ENCODE data around the gene USHBP1.

The USHBP1 gene

DNA sequence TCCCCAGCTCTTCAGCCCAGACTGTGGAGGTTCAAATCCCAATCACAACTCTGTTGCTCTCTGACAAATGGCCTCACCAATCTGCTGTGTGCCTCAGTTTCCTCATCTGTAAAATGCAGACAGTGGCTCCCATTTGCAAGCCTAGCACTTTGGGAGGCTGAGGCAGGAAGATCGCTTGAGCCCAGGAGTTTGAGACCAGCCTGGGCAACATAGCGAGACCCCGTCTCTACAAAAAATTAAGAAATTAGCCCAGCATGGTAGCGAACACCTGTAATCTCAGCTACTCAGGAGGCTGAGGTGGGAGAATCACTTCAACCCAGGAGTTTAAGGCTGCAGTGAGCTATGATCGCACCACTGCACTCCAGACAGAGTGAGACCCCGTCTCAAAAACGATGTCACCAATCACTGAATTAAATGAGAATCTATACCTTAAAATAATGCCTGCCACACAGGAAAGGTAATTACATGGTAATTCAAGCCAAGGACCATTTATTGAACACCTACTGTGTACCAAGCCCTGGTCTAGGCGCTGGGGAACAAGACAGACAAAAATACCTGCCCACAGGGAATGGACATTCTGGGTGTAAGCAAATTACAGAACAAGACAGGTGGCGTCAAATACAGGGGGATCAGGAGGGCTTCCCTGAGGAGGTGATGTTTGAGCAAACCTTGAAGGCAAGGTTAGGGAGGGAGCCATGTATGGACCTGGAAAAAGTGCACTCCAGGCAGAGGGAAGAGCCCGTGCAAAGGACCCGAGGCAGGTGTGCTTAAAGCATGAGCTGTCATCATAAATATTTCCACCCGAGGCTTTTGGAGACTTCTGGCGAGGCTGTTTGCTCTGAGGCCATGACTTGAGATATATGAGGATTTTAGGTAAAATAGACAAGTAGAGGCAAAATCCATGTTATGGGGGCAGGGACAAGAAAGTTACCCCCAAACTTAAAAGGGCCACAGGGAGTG, 26.5 kb downstream of the USHBP1 start:
- no peak for FAIRE-seq

DNA sequence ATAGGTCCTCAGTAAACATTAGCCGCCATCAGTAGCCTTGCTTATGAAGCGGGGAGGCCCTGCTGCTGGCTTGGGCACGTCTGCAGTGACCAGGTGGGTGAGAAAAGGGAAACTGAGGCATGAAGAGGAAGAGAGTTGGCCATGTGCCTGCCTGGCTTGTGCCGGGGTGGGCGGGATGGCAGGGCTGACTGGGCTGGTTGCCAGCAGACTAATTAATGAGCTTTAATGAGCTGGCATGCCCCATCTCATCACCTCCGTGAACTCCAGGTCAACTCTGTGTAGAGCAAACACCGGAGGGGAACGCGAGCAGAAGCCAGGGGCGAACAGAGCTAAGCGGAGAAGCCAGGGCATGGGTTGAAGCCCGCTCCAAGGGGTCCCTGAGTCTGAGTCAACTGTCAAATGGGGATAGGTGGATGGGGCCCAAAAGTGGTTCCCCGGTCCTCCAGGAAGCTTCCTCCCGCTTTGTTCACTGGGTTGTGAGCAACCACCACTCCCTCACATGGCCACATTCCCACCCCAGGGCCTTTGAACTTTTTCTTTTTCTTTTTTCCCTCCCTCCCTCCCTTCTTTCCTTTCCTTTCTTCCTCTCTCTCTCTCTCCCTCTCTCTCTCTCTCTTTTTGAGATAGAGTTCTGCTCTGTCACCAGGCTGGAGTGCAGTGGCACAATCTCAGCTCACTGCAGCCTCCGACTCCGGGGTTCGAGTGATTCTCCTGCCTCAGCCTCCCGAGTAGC, 27.6 kb downstream of the USHBP1 start:
- FAIRE-seq = no peak

DNA sequence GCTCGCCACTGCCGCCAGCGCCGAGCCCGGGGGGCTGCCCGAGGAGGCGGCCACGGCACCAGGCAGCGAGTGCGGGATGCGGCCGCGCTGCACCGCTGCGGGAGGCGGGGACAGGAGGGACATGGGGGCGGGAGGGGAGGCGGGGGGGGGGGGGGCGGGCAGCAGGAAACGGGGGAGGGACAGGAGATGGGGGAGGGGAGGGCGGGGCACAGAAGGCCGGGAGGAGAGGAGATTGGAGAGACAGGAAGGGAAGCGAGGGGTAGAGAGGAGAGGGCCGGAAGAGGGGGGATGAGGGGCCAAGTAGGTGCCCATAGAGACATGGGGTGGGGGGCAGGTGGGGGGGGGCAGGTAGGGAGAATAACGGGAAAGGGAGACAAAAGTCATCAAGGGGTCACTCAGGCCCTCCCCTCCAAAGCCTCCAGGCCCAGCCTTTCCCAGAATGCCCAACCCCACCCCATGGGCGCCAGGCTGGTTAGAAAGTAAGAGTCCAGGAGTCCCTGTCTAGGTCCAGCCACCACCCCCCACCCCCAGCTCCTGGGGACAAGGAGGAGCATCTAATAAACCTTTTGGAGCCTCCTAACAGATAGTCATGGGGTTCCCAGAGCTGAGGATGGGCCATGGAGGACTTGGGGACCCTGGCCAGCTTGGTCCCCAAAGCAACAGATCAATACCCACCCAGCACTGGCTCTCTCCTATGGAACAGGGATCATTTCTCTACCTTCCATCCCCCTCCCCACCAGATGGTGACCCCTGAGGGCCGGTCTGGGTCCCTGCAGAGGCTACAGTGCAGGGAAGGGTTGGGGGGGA, 28.4 kb downstream of the USHBP1 start:
- FAIRE-seq = no peak

DNA sequence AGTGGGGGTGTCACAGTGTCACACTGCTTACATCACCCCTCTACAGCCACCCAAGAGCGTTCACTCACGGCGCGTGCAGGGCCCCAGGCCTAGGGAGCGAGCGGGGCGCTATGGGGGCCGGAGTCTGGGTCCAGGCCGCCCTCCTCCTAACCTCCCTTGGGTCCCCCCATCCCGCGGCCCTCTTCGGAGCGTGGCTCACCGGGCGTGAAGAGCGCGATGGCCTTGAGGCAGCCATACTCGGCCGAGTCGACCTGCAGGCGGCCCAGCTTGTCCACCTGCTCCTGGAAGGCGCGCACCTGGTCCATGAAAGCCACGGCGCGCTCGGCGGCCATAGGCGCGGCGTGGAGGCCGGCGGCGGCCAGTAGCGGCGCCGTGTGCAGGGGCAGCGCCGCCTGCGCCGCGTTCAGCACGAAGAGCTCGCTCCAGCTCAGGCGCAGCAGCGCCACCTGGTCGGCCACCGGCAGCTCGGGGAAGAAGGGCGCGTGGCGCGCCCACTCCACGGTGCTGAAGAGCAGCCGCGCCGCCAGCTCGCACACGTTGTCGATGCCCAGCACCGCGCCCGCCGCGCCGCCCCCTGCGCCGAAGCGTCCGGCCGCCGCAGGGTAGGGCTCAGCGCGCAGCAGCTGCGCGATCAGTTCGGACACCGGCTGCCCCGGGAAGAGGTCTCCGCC, 29.1 kb downstream of the USHBP1 start:
- FAIRE-seq = no peak

DNA sequence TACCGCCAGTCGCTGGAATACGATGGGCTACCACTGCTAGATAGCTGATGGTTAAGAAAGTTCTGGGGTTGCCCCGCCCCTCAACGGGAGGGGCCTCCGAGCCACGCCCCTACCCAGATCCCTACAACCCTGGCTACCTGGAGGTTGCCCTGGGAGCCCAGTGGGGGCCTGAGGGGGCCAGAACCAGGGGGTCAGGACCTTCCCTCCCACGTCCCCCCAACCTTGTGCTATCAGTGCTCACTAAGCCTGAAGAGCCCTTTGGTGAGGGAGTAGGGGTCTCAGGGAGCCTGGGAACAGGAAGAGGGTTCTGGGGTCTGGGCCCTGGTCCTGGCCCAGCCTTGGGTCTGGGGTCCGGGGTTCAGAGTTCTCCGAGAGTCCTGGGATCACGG, 29.6 kb downstream of the USHBP1 start:
- FAIRE-seq = no peak

DNA sequence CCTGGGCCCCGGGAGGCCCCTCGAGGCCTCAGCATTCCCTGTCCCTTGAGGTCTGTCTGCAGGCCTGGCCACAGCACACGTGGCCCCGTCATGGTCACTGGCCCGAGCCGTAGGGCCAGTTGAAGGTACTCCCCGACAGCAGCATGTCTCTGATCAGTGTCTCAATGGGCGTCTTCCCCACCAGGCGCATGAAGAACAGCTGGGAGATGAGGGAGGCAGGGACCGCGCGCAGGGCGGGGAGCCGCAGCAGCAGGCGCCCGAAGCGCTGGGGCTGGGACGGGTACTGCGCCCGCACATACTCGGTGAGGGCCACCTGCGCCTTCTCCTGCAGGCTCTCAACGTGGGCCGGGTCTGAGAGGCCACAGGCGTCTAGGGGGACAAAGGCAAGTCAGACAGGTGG, 32.3 kb downstream of the USHBP1 start:
- FAIRE-seq = no peak

DNA sequence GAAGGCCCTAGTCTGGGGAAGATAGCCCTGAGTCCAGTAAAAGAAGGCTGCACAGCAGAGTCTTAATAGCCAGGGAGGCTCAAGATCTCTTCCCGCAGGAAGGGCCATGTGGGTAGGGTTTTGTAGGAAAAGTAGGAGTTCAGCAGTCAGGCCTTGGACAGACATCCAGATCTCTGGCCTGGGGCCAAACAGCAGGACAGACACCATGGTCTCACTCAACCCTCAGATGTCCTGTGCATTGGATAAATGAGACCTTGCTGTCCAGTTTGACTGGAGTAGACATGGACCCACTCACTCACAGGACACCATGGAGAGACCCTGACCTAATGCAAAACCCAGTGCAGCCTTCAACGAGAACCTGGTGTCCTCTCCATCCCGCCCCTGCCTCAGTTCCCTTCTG, 34.7 kb downstream of the USHBP1 start:
- FAIRE-seq = no peak

DNA sequence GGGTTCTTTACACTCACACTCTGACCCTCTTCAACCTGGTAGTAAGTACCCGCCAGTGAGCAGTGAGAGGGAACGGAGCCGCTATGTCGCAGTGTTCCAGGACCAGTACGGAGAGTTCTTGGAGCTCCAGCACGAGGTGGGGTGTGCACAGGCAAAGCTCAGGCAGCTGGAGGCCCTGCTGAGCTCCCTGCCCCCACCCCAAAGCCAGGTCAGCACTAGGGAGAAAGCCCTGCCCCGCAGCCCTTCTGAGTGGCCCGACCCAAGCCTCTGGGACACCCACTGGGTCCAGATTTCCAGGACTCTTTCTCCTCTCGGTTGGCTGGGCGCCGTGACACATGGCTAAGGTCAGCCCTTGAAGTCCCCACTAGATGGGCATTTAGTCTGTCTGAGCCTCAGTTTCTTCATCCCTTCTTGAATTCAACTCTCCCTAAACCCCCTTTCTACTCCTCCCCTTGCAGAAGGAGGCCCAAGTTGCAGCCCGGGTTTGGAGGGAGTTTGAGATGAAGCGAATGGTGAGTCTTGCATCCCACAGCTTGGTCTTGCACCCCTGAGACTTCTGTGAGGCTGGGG, 36.7 kb downstream of the USHBP1 start:
- no peak for FAIRE-seq

DNA sequence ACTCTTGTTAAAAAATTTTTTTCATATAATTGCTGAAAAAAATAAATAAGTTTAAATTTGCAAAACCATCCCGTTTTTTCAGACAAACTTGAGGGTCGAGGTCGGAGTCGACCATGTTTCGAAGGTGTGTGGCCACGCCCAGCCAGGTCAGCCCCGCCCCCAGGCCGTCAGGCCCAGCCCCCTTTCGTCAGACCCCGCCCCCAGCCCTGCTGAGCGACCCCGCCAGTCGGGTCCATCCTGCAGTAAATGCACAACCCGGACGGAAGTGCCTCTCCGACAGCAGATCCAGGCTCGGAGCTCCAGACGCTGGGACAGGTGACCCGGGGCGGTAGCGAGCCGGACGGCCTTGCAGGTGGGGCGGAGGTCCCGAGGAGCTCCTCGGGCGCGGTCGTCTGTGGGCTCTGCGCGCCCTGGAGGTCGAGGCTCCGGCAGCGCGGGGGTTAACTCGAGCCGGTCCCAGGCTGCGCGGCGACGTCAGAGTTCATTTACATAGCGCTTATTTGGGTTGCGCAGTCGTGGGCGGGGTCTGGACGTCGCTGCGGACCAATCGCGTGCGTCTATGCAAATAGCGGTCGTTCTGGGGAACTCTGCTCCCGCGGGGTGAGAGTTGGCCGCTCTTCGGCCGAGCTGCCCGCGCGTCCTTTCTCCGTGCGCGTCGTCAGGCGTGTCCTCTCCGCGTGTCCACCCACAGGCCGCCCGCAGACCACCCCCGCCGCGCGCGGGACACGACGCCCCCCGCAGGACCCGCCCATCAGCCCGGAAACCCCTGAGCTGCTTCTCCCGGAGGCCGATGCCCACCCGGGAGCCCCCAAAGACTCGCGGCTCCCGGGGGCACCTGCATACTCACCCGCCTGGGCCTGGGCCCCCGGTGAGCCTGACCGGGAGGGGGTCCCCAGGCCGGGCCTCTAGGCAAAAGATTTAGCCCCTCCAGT, 38.3 kb downstream of the USHBP1 start, which contains the start of gene OCEL1:
Gene OCEL1 (plus strand): TSS at position 225 of the 932 bp plus-strand sequence. CDS start 22 bp downstream, at position 247.
- peak; percentile 30 for FAIRE-seq

DNA sequence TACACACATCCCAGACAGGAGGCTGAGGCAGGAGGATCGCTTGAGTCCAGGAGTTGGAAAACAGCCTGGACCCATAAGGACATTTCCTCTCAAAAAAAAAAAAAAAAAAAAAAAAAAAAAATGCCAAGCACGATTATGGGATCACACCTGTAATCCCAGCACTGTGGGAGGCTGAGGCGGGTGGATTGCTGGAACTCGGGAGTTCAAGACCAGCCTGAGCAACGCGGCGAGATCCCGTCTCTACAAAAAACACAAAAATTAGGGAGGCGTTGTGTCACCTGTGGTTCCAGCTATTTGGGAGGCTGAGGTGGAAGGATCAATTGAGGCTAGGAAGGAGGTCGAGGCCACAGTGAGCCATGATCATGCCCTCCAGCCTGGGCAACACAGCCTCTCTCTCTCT, 39.5 kb downstream of the USHBP1 start:
- FAIRE-seq = no peak

DNA sequence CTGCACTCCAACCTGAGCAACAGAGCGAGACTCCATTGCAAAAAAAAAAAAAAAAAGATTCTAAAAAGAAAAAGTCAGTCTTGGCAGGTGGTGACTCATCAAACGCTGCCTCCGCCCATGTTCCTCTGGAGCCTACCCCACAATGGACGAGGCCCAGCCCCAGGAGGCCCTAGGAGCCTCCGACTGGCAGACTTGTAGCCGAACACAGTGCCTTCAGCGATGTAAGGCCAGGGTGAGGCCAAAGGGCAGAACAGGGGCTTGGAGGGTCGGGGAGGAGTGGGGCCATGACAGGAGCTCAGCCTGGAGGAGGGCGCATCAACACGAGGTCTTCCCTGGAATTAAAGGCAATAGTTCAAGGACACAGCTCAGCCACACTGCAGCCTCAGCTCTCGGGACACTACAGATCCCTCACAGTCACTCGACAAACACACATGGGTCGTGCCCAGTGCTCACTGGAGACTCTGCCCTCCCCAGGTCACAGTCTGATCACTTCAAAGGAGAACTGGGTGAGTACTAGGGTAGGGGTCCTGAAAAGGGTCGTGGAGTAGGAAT, 44.3 kb downstream of the USHBP1 start:
- no peak for FAIRE-seq

DNA sequence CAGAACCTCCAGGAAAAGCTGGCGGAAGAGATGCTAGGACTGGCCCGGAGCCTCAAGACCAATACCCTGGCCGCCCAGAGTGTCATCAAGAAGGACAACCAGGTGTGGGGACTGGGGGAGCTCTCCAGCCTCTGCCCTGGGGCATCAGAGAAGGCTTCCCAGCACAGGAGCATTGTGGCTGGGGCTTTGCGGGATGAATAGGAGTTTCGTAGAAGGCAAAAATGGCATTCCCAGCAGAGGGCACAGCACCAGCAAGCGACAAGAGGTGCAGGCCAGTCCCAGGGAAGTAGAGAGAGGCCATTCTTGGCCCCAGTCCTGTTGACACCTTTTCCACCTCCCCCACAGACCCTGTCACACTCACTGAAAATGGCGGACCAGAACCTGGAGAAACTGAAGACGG, 45.3 kb downstream of the USHBP1 start:
- FAIRE-seq = no peak

DNA sequence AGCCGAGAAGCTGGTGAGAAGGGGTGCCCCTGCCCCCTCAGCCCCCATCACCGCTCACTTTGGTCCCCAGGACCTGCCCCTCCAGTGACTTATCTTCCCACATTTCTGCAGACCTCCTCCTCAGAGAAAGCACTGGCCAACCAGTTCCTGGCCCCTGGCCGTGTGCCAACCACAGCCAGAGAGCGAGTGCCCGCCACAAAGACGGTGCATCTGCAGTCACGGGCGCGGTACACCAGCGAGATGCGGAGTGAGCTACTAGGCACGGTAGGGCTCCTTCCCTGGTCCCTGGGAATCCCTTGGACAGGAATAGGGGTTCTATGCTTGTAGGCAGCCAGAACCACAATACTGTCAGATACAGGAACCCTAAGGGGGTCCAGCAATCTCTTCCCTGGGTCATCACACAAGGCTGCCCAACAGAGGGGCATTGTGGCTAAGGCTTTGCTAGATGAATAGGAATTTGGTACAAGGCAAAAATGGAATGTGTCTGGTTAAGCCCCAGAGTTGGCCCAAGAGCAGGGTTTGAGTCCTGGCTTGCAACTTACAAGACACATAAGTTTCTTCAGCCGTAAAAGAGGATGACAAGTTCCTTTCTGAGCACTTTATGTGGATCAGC, 48.4 kb downstream of the USHBP1 start:
- FAIRE-seq = no peak

DNA sequence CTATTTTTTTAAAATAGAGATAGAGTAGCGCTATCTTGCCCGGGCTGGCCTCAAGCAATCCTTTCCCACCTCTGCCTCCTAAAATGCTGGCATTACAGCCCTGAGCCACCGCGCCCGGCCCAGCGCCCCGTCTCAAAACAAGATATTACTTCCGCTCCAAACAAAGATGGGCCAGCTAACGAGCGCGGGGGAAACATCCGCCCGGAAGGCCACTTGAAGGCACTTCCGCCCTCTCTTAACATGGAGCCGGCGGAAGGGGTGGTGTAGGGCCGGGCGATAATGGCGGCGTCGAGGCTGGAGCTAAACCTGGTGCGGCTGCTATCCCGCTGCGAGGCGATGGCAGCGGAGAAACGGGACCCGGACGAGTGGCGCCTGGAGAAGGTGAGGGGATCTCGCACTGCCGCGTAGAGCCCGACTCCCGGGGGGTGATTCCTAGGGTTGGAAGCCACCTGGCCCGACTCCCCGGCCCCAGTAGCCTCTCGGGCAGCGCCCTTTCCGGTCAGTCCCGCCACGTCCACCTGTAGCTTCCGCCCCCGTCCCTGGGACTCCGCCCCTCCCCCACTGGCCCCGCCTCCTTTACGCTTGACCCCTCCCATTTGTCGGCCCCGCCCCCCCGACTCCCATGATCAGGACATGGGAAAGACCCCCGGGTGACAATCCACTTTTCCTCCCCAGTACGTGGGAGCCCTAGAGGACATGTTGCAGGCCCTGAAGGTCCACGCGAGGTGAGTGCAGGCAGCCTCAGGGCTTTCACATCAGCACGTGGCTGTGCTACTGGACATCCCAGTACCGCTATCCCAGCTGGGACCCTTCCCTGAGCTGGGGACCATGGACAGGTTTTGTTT, 49.2 kb downstream of the USHBP1 start, which contains the start of gene USE1:
Gene USE1 (plus strand): TSS at position 231 of the 845 bp plus-strand sequence. CDS start 49 bp downstream, at position 280.
- FAIRE-seq = peak; percentile 58

DNA sequence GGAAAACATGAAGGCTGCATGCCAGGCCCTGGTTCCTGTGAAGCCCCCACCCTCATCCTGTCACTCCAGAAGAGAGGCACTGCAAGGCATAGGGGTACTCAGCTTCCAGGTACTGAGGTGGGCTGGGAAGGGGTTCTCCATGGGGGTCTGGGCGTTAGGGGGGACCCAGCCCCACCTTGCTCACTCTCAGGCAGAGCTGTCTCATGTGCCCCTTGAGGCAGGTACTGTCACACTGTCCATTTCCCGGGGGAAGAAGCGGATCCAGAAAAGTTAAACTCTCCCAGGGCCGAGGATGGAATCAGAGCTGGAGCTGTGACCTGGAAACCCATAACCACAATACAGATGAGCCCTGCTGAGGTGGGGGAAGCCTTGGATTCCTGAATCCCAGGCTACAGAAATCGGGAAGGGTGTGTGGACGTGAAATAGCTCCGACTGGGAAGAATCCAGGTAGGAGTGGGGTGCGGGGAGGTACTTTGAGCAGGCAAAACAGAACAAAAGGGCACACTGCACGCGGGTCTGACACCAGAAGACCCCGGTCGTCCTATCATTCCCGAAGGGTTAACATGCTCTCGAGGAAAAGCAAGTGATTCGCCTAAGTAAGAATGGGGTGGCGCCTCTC, 49.9 kb downstream of the USHBP1 start:
- FAIRE-seq = no peak

DNA sequence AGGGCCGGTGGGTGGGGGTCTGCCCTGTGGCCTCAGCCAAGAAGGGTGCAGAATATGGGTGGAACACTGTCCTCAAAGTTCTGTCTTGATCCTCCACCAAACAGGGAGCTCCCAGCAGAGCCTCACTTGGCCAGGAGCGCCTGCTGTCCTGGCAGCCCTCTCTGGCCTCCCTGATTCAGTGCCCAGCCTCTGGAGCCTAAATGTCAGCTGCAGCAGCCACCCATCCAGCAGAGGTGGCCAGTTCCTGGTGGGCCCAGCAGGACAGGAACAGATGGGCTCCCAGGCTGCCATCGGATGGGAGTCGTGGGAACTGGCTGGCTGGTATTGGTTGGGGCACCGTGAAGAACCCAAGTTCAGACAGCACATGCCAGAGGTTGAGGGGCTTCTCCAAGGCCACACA, 51.2 kb downstream of the USHBP1 start:
- FAIRE-seq = no peak

DNA sequence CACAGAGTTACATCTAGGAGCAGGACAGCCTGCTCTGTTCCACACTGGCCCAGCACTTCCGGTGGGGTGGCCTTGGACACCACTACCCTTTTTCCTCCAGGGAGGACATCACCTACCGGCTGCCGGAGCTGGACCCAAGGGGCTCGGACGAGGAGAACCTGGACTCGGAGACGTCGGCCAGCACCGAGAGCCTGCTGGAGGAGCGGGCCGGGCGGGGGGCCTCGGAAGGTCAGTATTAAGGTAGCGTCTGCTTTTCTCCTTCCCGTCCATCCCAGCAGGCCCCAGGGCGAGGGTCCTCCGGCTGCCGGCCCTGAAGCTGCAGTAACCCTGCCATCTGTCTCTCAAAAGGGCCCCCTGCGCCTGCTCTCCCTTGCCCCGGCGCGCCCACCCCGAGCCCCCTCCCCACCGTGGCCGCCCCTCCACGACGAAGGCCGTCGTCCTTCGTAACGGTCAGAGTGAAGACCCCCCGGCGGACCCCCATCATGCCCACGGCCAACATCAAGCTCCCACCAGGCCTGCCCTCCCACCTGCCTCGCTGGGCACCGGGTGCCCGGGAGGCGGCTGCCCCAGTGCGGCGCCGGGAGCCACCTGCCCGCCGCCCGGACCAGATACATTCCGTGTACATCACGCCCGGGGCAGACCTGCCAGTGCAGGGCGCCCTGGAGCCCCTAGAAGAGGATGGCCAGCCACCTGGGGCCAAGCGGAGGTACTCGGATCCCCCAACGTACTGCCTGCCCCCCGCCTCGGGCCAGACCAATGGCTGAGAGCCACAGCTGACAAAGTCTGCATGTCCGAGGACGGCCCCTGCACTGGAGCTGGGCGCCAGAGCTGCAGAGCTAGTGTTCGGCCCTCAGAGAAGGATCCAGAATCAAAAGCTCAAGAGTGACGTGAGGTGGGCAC, 52.7 kb downstream of the USHBP1 start:
- no peak for FAIRE-seq

DNA sequence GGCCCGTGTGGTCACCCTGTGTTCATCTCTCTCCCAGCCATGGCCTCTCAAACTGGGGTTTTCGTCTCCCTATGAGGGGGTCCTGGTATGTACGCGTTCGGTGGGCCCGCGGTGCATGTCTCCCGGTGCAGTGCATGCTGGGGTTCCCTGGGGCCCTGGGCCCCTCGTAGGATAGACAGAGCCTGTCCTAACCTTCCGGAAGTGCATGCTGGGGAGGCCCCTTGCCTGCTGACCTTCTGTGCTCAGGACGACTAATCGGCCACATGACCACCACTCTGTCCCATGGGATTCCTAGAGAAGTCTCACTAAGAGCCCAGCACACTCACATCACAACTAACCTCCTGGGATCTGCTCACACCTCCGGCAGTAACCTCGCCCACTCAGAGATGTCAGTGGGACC, 54.2 kb downstream of the USHBP1 start:
- FAIRE-seq = no peak
